ENCODE results near the gene CRY1. TPM values are rescaled to one million over a fixed set of nuclear protein-coding genes. Genes with fewer than 3 reads are reported as not detected.
A peak's percentile ranks its signal among the peaks of the same experiment; 100 is the strongest.

Gene CRY1
- total RNA-seq, 1 experiment from 2014 or later = 43.8 TPM

GRCh38 chr12:107094183-107094448 is 767 bp upstream of the CRY1 start:
- Histone ChIP-seq H3K9me3 (ENCODE audit: control insufficient read depth, insufficient read depth, low read depth, low read length) (no peaks in the 10 kb centered on the region; the same call in 1 of the 2 replicates), H3K4me3 (ENCODE audit: low read depth in 2 of 2, low read length in 2 of 2) (peak overlapping the region; percentile 93 to 97), H3K36me3 (ENCODE audit: control insufficient read depth, insufficient read depth, low read length) (peaks cover 2% of the 10 kb centered on the region; the same call in 1 of the 2 replicates), H3K27me3 (ENCODE audit: control insufficient read depth, insufficient read depth, low read length) (no peaks in the 10 kb centered on the region), H3K27ac (ENCODE audit: low read length) (peak overlapping the region; percentile 98), H3K4me1 (ENCODE audit: control insufficient read depth, insufficient read depth, low read length) (peaks cover 15% of the 10 kb centered on the region)
- no peak for DNase-seq (ENCODE audit: low read depth, low spot score)
- peak; percentile 59 for ATAC-seq
- intact Hi-C loops (cut with micrococcal nuclease; ENCODE audit: unreplicated experiment) (no loop called here), in situ Hi-C loops (cut with HindIII; ENCODE audit: low pct_unique_long_range_greater_than_20kb, low sequenced_read_pairs) (no loop called here)
- no TSS peak for BruUV-seq (replicated peaks)
- ChIA-PET CTCF (interaction anchor here (0.5 kb wide), 2 partner anchors 78 to 251 kb away, joined by 3 to 11 read pairs; no protein-coding TSS in a partner anchor), POLR2A (no interaction called here)
- no peak for TF ChIP-seq POLR2AphosphoS5 (IDR thresholded peaks at IDR 0.05; ENCODE audit: low read depth, low read length)
- no peak for TF ChIP-seq TCF7L2 (IDR thresholded peaks at IDR 0.05; ENCODE audit: low read depth, low read length)
- TF ChIP-seq, protein P1, sequence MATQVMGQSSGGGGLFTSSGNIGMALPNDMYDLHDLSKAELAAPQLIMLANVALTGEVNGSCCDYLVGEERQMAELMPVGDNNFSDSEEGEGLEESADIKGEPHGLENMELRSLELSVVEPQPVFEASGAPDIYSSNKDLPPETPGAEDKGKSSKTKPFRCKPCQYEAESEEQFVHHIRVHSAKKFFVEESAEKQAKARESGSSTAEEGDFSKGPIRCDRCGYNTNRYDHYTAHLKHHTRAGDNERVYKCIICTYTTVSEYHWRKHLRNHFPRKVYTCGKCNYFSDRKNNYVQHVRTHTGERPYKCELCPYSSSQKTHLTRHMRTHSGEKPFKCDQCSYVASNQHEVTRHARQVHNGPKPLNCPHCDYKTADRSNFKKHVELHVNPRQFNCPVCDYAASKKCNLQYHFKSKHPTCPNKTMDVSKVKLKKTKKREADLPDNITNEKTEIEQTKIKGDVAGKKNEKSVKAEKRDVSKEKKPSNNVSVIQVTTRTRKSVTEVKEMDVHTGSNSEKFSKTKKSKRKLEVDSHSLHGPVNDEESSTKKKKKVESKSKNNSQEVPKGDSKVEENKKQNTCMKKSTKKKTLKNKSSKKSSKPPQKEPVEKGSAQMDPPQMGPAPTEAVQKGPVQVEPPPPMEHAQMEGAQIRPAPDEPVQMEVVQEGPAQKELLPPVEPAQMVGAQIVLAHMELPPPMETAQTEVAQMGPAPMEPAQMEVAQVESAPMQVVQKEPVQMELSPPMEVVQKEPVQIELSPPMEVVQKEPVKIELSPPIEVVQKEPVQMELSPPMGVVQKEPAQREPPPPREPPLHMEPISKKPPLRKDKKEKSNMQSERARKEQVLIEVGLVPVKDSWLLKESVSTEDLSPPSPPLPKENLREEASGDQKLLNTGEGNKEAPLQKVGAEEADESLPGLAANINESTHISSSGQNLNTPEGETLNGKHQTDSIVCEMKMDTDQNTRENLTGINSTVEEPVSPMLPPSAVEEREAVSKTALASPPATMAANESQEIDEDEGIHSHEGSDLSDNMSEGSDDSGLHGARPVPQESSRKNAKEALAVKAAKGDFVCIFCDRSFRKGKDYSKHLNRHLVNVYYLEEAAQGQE (IDR thresholded peaks at IDR 0.05; ENCODE audit: insufficient read depth in 1 of 2, low read depth in 2 of 2, low read length in 1 of 2) = no peak
- no peak for TF ChIP-seq SIN3A (IDR thresholded peaks at IDR 0.05; ENCODE audit: borderline replicate concordance, insufficient read depth, low read depth, low read length)
- TF ChIP-seq, protein P2, sequence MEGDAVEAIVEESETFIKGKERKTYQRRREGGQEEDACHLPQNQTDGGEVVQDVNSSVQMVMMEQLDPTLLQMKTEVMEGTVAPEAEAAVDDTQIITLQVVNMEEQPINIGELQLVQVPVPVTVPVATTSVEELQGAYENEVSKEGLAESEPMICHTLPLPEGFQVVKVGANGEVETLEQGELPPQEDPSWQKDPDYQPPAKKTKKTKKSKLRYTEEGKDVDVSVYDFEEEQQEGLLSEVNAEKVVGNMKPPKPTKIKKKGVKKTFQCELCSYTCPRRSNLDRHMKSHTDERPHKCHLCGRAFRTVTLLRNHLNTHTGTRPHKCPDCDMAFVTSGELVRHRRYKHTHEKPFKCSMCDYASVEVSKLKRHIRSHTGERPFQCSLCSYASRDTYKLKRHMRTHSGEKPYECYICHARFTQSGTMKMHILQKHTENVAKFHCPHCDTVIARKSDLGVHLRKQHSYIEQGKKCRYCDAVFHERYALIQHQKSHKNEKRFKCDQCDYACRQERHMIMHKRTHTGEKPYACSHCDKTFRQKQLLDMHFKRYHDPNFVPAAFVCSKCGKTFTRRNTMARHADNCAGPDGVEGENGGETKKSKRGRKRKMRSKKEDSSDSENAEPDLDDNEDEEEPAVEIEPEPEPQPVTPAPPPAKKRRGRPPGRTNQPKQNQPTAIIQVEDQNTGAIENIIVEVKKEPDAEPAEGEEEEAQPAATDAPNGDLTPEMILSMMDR (IDR thresholded peaks at IDR 0.05) = no peak

DNA sequence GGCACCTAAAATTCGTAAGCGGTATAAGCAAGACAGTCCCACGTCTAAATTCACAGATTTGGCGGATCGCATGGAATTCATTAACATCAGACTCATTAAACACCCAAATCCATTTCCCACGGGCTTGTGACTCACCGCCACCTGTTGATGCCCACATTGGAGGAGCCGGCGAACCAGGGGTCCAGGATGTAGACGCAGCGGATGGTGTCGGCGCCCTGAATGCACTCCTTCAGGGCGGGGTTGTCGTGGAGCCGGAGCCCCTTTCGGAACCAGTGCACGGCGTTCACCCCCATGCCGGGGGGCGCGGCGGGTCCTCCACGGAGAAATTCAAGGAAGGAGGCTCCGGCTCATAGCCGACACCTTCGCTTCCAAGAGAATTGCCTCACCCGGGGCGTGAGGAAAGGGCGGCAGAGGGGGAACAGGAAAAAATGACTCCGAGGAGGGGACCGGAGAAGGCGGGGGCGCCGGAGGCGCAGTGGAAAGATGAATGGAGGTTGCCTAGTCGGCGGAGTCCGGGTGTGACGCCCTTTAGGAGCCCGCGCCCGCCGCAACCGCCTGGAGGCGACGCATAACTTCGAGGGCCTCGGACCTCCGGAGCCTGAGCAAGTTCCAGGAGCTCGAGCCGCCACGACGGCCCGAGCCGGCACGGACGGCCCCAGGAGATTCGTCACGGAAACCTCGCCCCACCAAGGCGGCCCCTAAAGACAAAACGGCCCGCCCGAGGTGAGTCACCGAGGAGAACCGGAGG is 506 bp downstream of the CRY1 start:
- TF ChIP-seq, protein P1 (IDR thresholded peaks at IDR 0.05; ENCODE audit: insufficient read depth in 1 of 2, low read depth in 2 of 2, low read length in 1 of 2) = no peak
- TF ChIP-seq TCF7L2 (IDR thresholded peaks at IDR 0.05; ENCODE audit: low read depth, low read length) = no peak; the same call in 1 of the 2 replicates
- TF ChIP-seq, protein P2 (IDR thresholded peaks at IDR 0.05) = no peak
- no peak for TF ChIP-seq POLR2AphosphoS5 (IDR thresholded peaks at IDR 0.05; ENCODE audit: low read depth, low read length)
- TF ChIP-seq SIN3A (IDR thresholded peaks at IDR 0.05; ENCODE audit: borderline replicate concordance, insufficient read depth, low read depth, low read length) = no peak
- DNase-seq (ENCODE audit: low read depth, low spot score) (no peak), ATAC-seq (peak; percentile 45)
- Histone ChIP-seq H3K9me3 (ENCODE audit: control insufficient read depth, insufficient read depth, low read depth, low read length) (no peaks in the 10 kb centered on the region; the same call in 1 of the 2 replicates), H3K4me1 (ENCODE audit: control insufficient read depth, insufficient read depth, low read length) (peaks cover 15% of the 10 kb centered on the region), H3K4me3 (ENCODE audit: low read depth in 2 of 2, low read length in 2 of 2) (peak overlapping the region; percentile 93 to 97), H3K36me3 (ENCODE audit: control insufficient read depth, insufficient read depth, low read length) (peaks cover 2% of the 10 kb centered on the region; the same call in 1 of the 2 replicates), H3K27me3 (ENCODE audit: control insufficient read depth, insufficient read depth, low read length) (no peaks in the 10 kb centered on the region), H3K27ac (ENCODE audit: low read length) (peak overlapping the region; percentile 98)
- intact Hi-C loops (cut with micrococcal nuclease; ENCODE audit: unreplicated experiment) (no loop called here), in situ Hi-C loops (cut with HindIII; ENCODE audit: low pct_unique_long_range_greater_than_20kb, low sequenced_read_pairs) (no loop called here)
- ChIA-PET CTCF (interaction anchor here (1.4 kb wide), 1 partner anchor 12 kb away, joined by 10 read pairs; no protein-coding TSS in a partner anchor), POLR2A (interaction anchor here (0.6 kb wide), 1 partner anchor 708 kb away, joined by 3 read pairs; no protein-coding TSS in a partner anchor)
- BruUV-seq (replicated peaks) = no TSS peak
